Neural progenitor cell (in vitro differentiated cells): ENCODE results near the gene NAA40. TPM values are rescaled to one million over a fixed set of nuclear protein-coding genes. Genes with fewer than 3 reads are reported as not detected.
A peak's percentile ranks its signal among the peaks of the same experiment; 100 is the strongest.

Experiments
- DNase-seq: peaks from one replicate; pipeline ENCODE4 v3.0.0-alpha.2; 2016; ENCODE audit warnings: low spot score
- H2AFZ ChIP-seq: fragments of 200-600 bp; sonication (generic); replicated peaks from 2 replicates; pipeline ENCODE4 v1.6.1; 2016; ENCODE audit warnings: antibody characterized with exemption
- H3F3A ChIP-seq: fragments of 200-600 bp; sonication (generic); 2 replicates; pipeline ENCODE4 v1.6.1; 2016; ENCODE audit warnings: antibody characterized with exemption, low read depth
- H3K27ac ChIP-seq: fragments of 200-600 bp; sonication (generic); 2 replicates; pipeline ENCODE4 v1.5.1; 2016; ENCODE audit warnings: mild to moderate bottlenecking
- H3K27me3 ChIP-seq: fragments of 200-600 bp; sonication (generic); 2 replicates; pipeline ENCODE4 v1.6.1; 2016; ENCODE audit warnings: mild to moderate bottlenecking, moderate library complexity
- H3K36me3 ChIP-seq: fragments of 200-600 bp; sonication (generic); 2 replicates; pipeline ENCODE4 v1.5.1; 2016
- H3K4me1 ChIP-seq: fragments of 200-600 bp; sonication (generic); 2 replicates; pipeline ENCODE4 v1.6.1; 2016; ENCODE audit warnings: mixed run types
- H3K4me2 ChIP-seq: fragments of 200-600 bp; sonication (generic); 2 replicates; pipeline ENCODE4 v1.6.1; 2016
- H3K4me3 ChIP-seq: fragments of 200-600 bp; sonication (generic); 2 replicates; pipeline ENCODE4 v1.5.1; 2016
- H3K79me2 ChIP-seq: fragments of 200-600 bp; sonication (generic); 2 replicates; pipeline ENCODE4 v1.6.1; 2016; ENCODE audit warnings: low read depth
- H3K9ac ChIP-seq: fragments of 200-600 bp; sonication (generic); 2 replicates; pipeline ENCODE4 v1.6.1; 2016
- H3K9me3 ChIP-seq: fragments of 200-600 bp; sonication (generic); 2 replicates; pipeline ENCODE4 v1.5.1; 2016; ENCODE audit warnings: low read depth
- H4K20me1 ChIP-seq: fragments of 200-600 bp; sonication (generic); 2 replicates; pipeline ENCODE4 v1.6.1; 2016; ENCODE audit warnings: low read depth
- H3K27ac Mint-ChIP-seq: 3 replicates; pipeline ENCODE4 v1.8.0; 2021; ENCODE audit warnings: mixed read lengths
- H3K27me3 Mint-ChIP-seq: 2 replicates; pipeline ENCODE4 v1.8.0; 2022; ENCODE audit warnings: low read depth, mild to moderate bottlenecking, inconsistent platforms, moderate library complexity, mixed read lengths; ENCODE audit not compliant: insufficient read depth
- H3K36me3 Mint-ChIP-seq: 3 replicates; pipeline ENCODE4 v1.8.0; 2021; ENCODE audit warnings: mixed read lengths
- H3K4me1 Mint-ChIP-seq: 3 replicates; pipeline ENCODE4 v1.8.0; 2021; ENCODE audit warnings: mixed read lengths
- H3K4me3 Mint-ChIP-seq: 3 replicates; pipeline ENCODE4 v1.8.0; 2021; ENCODE audit warnings: mild to moderate bottlenecking, moderate library complexity, mixed read lengths
- H3K9me3 Mint-ChIP-seq: 3 replicates; pipeline ENCODE4 v1.8.0; 2020; ENCODE audit warnings: mixed read lengths
- EZH2 ChIP-seq: fragments of 200-600 bp; sonication (generic); IDR thresholded peaks from 2 replicates; pipeline ENCODE4 v1.6.1; 2017; ENCODE audit warnings: antibody characterized with exemption, mild to moderate bottlenecking, moderate library complexity
- EZH2phosphoT487 ChIP-seq: fragments of 200-600 bp; sonication (generic); IDR thresholded peaks from 2 replicates; pipeline ENCODE4 v1.6.1; 2017; ENCODE audit warnings: antibody characterized with exemption
- total RNA-seq: library from RNA; depleted of rRNA; stranded (reverse); fragments of >200 nt; gene quantifications from 2 replicates; pipeline ENCODE4 v1.2.3, GENCODE V29; 2015; ENCODE audit warnings: low replicate concordance
- TF ChIP-seq, protein P1 (sequence below): fragments of 200-600 bp; sonication (generic); IDR thresholded peaks from 2 replicates; pipeline ENCODE4 v1.5.1; 2017; ENCODE audit warnings: antibody characterized with exemption, mild to moderate bottlenecking

NAA40 gene
- total RNA-seq, 1 donor from 2014 or later = 38.7 TPM

DNA sequence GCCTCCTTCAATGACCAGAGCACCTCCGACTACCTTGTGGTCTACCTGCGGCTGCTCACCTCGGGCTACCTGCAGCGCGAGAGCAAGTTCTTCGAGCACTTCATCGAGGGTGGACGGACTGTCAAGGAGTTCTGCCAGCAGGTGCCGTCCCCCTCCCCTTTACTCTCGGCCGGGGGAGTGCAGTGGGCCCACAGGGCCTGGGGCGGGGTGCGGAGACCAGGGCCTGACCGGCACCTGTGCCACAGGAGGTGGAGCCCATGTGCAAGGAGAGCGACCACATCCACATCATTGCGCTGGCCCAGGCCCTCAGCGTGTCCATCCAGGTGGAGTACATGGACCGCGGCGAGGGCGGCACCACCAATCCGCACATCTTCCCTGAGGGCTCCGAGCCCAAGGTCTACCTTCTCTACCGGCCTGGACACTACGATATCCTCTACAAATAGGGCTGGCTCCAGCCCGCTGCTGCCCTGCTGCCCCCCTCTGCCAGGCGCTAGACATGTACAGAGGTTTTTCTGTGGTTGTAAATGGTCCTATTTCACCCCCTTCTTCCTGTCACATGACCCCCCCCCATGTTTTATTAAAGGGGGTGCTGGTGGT, 58.4 kb downstream of the NAA40 start:
- no peak overlapping the region for H3K27ac ChIP-seq
- peaks cover 23% of the 10 kb centered on the region for H3K4me1 ChIP-seq
- TF ChIP-seq EZH2phosphoT487 (no peak), EZH2 (no peak)
- TF ChIP-seq, protein P1, sequence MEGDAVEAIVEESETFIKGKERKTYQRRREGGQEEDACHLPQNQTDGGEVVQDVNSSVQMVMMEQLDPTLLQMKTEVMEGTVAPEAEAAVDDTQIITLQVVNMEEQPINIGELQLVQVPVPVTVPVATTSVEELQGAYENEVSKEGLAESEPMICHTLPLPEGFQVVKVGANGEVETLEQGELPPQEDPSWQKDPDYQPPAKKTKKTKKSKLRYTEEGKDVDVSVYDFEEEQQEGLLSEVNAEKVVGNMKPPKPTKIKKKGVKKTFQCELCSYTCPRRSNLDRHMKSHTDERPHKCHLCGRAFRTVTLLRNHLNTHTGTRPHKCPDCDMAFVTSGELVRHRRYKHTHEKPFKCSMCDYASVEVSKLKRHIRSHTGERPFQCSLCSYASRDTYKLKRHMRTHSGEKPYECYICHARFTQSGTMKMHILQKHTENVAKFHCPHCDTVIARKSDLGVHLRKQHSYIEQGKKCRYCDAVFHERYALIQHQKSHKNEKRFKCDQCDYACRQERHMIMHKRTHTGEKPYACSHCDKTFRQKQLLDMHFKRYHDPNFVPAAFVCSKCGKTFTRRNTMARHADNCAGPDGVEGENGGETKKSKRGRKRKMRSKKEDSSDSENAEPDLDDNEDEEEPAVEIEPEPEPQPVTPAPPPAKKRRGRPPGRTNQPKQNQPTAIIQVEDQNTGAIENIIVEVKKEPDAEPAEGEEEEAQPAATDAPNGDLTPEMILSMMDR = no peak
- peaks cover 8% of the 10 kb centered on the region for H3K4me1 Mint-ChIP-seq
- peaks cover 88% of the 10 kb centered on the region for H4K20me1 ChIP-seq
- H3K27me3 ChIP-seq = peaks cover 35% of the 10 kb centered on the region
- H3K9me3 Mint-ChIP-seq = no peaks in the 10 kb centered on the region
- H3K4me3 Mint-ChIP-seq = no peak overlapping the region
- H3K4me2 ChIP-seq = no peak overlapping the region
- H3K36me3 ChIP-seq = no peaks in the 10 kb centered on the region
- H3K27me3 Mint-ChIP-seq = peaks cover 8% of the 10 kb centered on the region
- DNase-seq = no peak
- peaks cover 23% of the 10 kb centered on the region for H3K36me3 Mint-ChIP-seq
- H3K4me3 ChIP-seq = no peak overlapping the region
- no peak overlapping the region for H3K27ac Mint-ChIP-seq
- no peak overlapping the region for H2AFZ ChIP-seq
- no peaks in the 10 kb centered on the region for H3K9me3 ChIP-seq
- peaks cover 45% of the 10 kb centered on the region for H3F3A ChIP-seq
- no peak overlapping the region for H3K9ac ChIP-seq
- peaks cover 7% of the 10 kb centered on the region for H3K79me2 ChIP-seq

GRCh38 chr11:63997801-63998337, 59.1 kb downstream of the NAA40 start:
- Histone ChIP-seq H3K4me1 (peaks cover 23% of the 10 kb centered on the region), H3K27ac (no peak overlapping the region), H3F3A (peaks cover 45% of the 10 kb centered on the region), H3K9ac (no peak overlapping the region), H2AFZ (no peak overlapping the region), H3K36me3 (no peaks in the 10 kb centered on the region), H3K4me2 (peak overlapping the region; percentile 93), H4K20me1 (peaks cover 83% of the 10 kb centered on the region), H3K27me3 (peaks cover 35% of the 10 kb centered on the region), H3K79me2 (peaks cover 3% of the 10 kb centered on the region), H3K4me3 (no peak overlapping the region), H3K9me3 (no peaks in the 10 kb centered on the region)
- no peaks in the 10 kb centered on the region for H3K9me3 Mint-ChIP-seq
- H3K4me3 Mint-ChIP-seq = peak overlapping the region; percentile 73
- H3K36me3 Mint-ChIP-seq = peaks cover 22% of the 10 kb centered on the region
- no peak for DNase-seq
- TF ChIP-seq, protein P1 = no peak
- TF ChIP-seq EZH2phosphoT487 (no peak), EZH2 (no peak)
- peaks cover 8% of the 10 kb centered on the region for H3K4me1 Mint-ChIP-seq
- no peak overlapping the region for H3K27ac Mint-ChIP-seq
- H3K27me3 Mint-ChIP-seq = peaks cover 6% of the 10 kb centered on the region

DNA sequence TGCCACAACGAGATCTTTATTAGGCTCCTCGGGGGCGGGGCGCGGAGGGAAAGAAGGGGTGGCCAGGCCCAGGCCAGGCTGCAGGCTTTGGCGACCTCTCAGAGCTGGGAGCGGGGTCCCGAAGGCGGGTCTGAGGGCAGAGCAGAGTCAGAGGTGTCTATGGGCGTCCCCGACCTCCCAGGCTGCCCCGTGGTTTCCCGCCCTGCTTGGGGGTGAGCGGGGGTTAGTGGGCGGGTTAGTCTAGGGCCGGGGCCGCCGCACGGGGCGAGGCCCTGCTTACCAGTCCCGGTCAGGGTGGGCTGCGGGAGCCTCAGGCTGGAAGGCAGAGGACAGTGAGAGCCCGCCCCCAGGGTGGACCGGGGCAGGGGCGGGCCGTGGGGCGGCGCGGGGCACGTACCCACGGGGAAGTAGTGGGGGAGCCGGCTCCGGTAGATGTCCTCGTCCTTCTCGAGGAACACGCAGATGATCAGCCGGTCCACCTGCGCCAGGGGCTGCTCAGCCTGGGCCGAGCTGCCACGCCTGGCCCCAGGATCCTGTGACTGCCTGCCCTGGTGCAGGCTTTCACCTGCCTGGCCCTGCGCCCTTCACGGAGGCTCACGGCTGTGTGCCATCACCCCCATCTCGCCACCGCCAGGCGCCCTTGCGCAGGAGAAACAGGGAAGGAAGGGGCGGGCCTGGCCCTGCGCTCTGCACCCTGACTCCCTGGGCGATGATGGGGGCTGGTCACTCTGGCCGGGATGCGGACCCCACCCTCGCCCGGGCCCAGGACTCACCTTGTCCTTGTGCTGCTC, 60.0 kb downstream of the NAA40 start:
- Mint-ChIP-seq H3K27ac (no peak overlapping the region), H3K4me1 (peaks cover 11% of the 10 kb centered on the region), H3K4me3 (peak overlapping the region; percentile 73), H3K9me3 (no peaks in the 10 kb centered on the region), H3K27me3 (peaks cover 6% of the 10 kb centered on the region), H3K36me3 (peaks cover 18% of the 10 kb centered on the region)
- no peak overlapping the region for H2AFZ ChIP-seq
- no peak overlapping the region for H3K27ac ChIP-seq
- peaks cover 47% of the 10 kb centered on the region for H3F3A ChIP-seq
- H3K4me1 ChIP-seq = peaks cover 23% of the 10 kb centered on the region
- no peak overlapping the region for H3K9ac ChIP-seq
- H3K27me3 ChIP-seq = peaks cover 35% of the 10 kb centered on the region
- no peaks in the 10 kb centered on the region for H3K36me3 ChIP-seq
- H3K4me3 ChIP-seq = peak overlapping the region; percentile 55
- no peak for TF ChIP-seq EZH2phosphoT487
- TF ChIP-seq, protein P1 = peak; percentile 18
- no peaks in the 10 kb centered on the region for H3K9me3 ChIP-seq
- H3K4me2 ChIP-seq = peak overlapping the region; percentile 93
- peak; percentile 69 for DNase-seq
- H4K20me1 ChIP-seq = peaks cover 78% of the 10 kb centered on the region
- H3K79me2 ChIP-seq = no peaks in the 10 kb centered on the region
